GM12875 (cell line): ENCODE results near the gene SORCS2.

Experiments
- H3K4me3 ChIP-seq: one replicate; pipeline ENCODE4 v1.5.1; 2011; ENCODE audit warnings: low read depth, low read length, control low read depth
- CTCF ChIP-seq: IDR thresholded peaks from 2 replicates; pipeline ENCODE4 v1.5.1; 2011; ENCODE audit warnings: low read depth, mild to moderate bottlenecking, control low read depth, inconsistent platforms, low read length, moderate library complexity, borderline replicate concordance; ENCODE audit not compliant: insufficient read depth

SORCS2 gene

GRCh38 chr4:7649741-7650531, 457.6 kb downstream of the SORCS2 start:
- TF ChIP-seq CTCF = no peak
- H3K4me3 ChIP-seq = no peak overlapping the region

- no peak for TF ChIP-seq CTCF
- no peak overlapping the region for H3K4me3 ChIP-seq
Measured at GRCh38 chr4:7650606-7651385, 458.5 kb downstream of the SORCS2 start.

GRCh38 chr4:7651461-7651921, 459.2 kb downstream of the SORCS2 start:
- no peak for TF ChIP-seq CTCF
- no peak overlapping the region for H3K4me3 ChIP-seq

- H3K4me3 ChIP-seq = no peak overlapping the region
- TF ChIP-seq CTCF = no peak
Measured at GRCh38 chr4:7652006-7652405, 459.7 kb downstream of the SORCS2 start.

- no peak for TF ChIP-seq CTCF
- H3K4me3 ChIP-seq = no peak overlapping the region
Measured at GRCh38 chr4:7652451-7652881, 460.1 kb downstream of the SORCS2 start.

GRCh38 chr4:7652906-7653305, 460.6 kb downstream of the SORCS2 start:
- TF ChIP-seq CTCF = no peak

More at GRCh38 chr4:7652906-7653305, 460.6 kb downstream of the SORCS2 start:
- H3K4me3 ChIP-seq = no peak overlapping the region
